Aorta (tissue), 5 donors: Measurements from ENCODE around the gene ZMAT1. TPM values are rescaled to one million over a fixed set of nuclear protein-coding genes. Genes with fewer than 3 reads are reported as not detected.
"Not testable (repeated sequence)": the region's sequence is repeated elsewhere in the genome, so short reads cannot be mapped to it uniquely, and the experiment has no call there.

Source experiments
- ATAC-seq: fragments of 200-7000 bp; cut with Tn5 transposase; one replicate; pipeline ENCODE4 v1.9.1; 2022; ENCODE audit warnings: moderate library complexity; ENCODE audit not compliant: low FRiP score
- DNase-seq, 2 donors: peaks; one replicate each; pipeline ENCODE4 v3.0.0-alpha.2; 2020
- H3K27ac ChIP-seq, 2 donors: one replicate each; pipeline ENCODE4 v1.5.1; 2013; ENCODE audit warnings: low read length in 2 of 2, mild to moderate bottlenecking in 2 of 2, moderate library complexity in 2 of 2, control low read depth in 1 of 2, inconsistent platforms in 1 of 2, low read depth in 1 of 2
- H3K27me3 ChIP-seq, 2 donors: one replicate each; pipeline ENCODE4 v1.6.1; 2013; ENCODE audit warnings: control low read depth in 1 of 2, low read length in 1 of 2, mild to moderate bottlenecking in 1 of 2, moderate library complexity in 1 of 2; ENCODE audit not compliant: insufficient read depth in 2 of 2, control insufficient read depth in 1 of 2
- H3K36me3 ChIP-seq, 2 donors: one replicate each; pipeline ENCODE4 v1.6.1; 2013; ENCODE audit warnings: control low read depth in 1 of 2, low read length in 1 of 2, mild to moderate bottlenecking in 1 of 2; ENCODE audit not compliant: insufficient read depth in 2 of 2, control insufficient read depth in 1 of 2
- H3K4me1 ChIP-seq, 2 donors: one replicate each; pipeline ENCODE4 v1.6.1; 2013; ENCODE audit warnings: low read length in 2 of 2, control low read depth in 1 of 2, mild to moderate bottlenecking in 1 of 2, moderate library complexity in 1 of 2; ENCODE audit not compliant: insufficient read depth in 2 of 2, control insufficient read depth in 1 of 2
- H3K4me3 ChIP-seq, 2 donors: one replicate each; pipeline ENCODE4 v1.5.1; 2013; ENCODE audit warnings: low read length in 2 of 2, control low read depth in 1 of 2, mild to moderate bottlenecking in 1 of 2
- H3K9me3 ChIP-seq: one replicate; pipeline ENCODE4 v1.6.1; 2013; ENCODE audit warnings: mild to moderate bottlenecking, low read length; ENCODE audit not compliant: control insufficient read depth
- WGBS, 2 donors: extraction: QIAGEN DNeasy Blood & Tissue Kit; methylation state at CpG; one replicate each; pipeline ENCODE4 v1.1.7; 2013; 5-methylcytosine and 5-hydroxymethylcytosine counted together
- intact Hi-C, 2 donors: fragments of 100-400 bp; cut with DNase I; formaldehyde crosslinking; loops; one replicate each; pipeline versions ENCODE4 v1.14.2 to v1.15.0; 2022
- long read RNA-seq, 2 donors: library from polyadenylated mRNA; unstranded; transcript quantifications; one replicate each; pipeline ENCODE4 v2.0.0, GENCODE V29; 2020 to 2021
- polyA plus RNA-seq, 2 donors: library from polyadenylated mRNA; stranded (reverse); fragments of 200-250 nt; gene quantifications; one replicate each; pipeline ENCODE4 v1.2.3, GENCODE V29; 2013
- total RNA-seq, 2 donors: library from RNA; stranded (reverse); fragmentation: NEBNext Ultra II Directional; extraction: Animal tissue kit (Norgen Biotek cat#: 25700); gene quantifications; one replicate each; pipeline ENCODE4 v1.2.1, GENCODE V29; 2021
- donor health status: healthy with polysubstance abuse.
- donor health status: Bipolar disorder and iron deficiency.
- donor health status: DM: no; HTN: no; CAD: no.
- donor health status: DM: no; HTN: no; CAD: no.
- donor health status: DM: yes; HTN: yes; CAD: no.

Gene ZMAT1
- total RNA-seq = 10 to 100 TPM in 1 of 2 donors, 1 to 10 TPM in 1; 9.0 to 14.8 TPM
- polyA plus RNA-seq = 10 to 100 TPM in 1 of 2 donors, 1 to 10 TPM in 1; 5.0 to 19.3 TPM
- long read RNA-seq, donor 1, partial matches to known transcripts = 0 of 5 reads
- long read RNA-seq, donor 1, other reads (novel, unspliced or antisense) = 3 of 5 reads
- long read RNA-seq, donor 2, full-length matches to known transcripts = 1 of 4 reads
- long read RNA-seq, donor 2, partial matches to known transcripts = 0 of 4 reads
- long read RNA-seq, donor 2, other reads (novel, unspliced or antisense) = 3 of 4 reads

DNA sequence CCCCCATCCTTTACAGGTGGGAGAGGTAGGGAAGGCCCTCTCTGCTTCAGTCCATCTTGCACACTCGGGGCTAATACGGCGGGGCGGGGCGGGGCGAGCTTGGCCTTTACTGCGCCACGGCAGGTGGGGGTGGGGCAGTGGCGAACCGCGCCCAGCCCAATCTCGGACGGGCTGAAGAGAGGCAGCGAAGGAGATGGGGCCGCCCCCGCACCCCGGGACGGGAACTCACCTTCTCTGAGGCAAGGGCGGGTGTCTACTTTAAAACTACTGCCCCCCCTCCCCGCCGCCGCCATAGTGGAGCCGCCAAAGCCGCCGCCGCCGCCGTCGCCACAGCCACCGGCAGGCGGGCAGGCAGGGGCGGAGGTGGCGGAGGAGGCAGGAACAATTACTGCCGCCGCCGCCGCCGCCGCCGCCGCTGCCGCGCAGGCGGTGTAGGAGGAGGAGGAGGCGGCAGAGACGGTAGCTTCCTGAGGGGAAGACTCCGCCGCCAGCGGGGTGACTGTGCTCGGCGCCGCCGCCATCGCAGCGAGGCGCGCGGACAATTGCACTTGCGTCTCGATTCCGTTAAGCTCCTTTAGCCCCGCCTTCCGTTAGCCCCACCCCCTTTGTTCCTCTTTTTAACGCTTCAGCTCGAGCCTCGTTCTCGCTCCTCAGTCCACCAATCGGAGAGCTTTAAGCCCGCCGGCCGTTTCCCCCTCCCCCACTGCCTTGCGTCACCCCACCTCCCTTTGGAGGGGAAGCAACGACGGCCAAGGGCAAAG lies at the start of gene ZMAT1:
Gene ZMAT1, minus strand, starts transcription at position 540 of the 761 bp plus-strand sequence. Its CDS starts 19 bp downstream, at position 521.
- intact Hi-C loops = loop anchor here in 1 of 2 donors (10.0 kb wide), 1 partner anchor 723 kb away; the partner anchor contains the start of gene GPRASP1
- peak; percentile 96 for ATAC-seq
- H3K4me3 ChIP-seq = peak within 1 kb of the TSS; percentile 28 to 56
- H3K9me3 ChIP-seq = no peaks in the 10 kb centered on the region
- H3K27ac ChIP-seq = peak within 1 kb of the TSS; percentile 79 to 85
- no peaks in the 10 kb centered on the region for H3K27me3 ChIP-seq
- DNase-seq = peak; percentile 98
- no peaks in the 10 kb centered on the region for H3K36me3 ChIP-seq
- WGBS, 2 donors = 1 to 36% methylated on average over 72 to 74 of the region's 74 CpGs
- no peaks in the 10 kb centered on the region for H3K4me1 ChIP-seq

- H3K4me1 ChIP-seq = no peaks in the 10 kb centered on the region
- H3K27ac ChIP-seq = no peak overlapping the region
- ATAC-seq (no peak), DNase-seq (no peak)
- H3K9me3 ChIP-seq = no peaks in the 10 kb centered on the region
- H3K27me3 ChIP-seq = no peaks in the 10 kb centered on the region
- intact Hi-C loops = no loop called here
- H3K4me3 ChIP-seq = no peak overlapping the region
- H3K36me3 ChIP-seq = no peaks in the 10 kb centered on the region
These were observed 45.3 kb upstream of the ZMAT1 start for GRCh38 chrX:101977106-101977505.

- ATAC-seq = no peak
- H3K4me3 ChIP-seq = no peak overlapping the region
These were observed 41.2 kb upstream of the ZMAT1 start for GRCh38 chrX:101973066-101973465.

GRCh38 chrX:101964923-101965539 lies 33.2 kb upstream of the ZMAT1 start:
- DNase-seq, H3K4me3 ChIP-seq, ATAC-seq, H3K27me3 ChIP-seq, H3K4me1 ChIP-seq, H3K9me3 ChIP-seq, intact Hi-C loops, H3K36me3 ChIP-seq, H3K27ac ChIP-seq: not testable (repeated sequence)
- WGBS, 2 donors = 46 to 54% methylated on average over 2 of the region's 2 CpGs

More at GRCh38 chrX:101973066-101973465, 41.2 kb upstream of the ZMAT1 start:
- H3K36me3 ChIP-seq = no peaks in the 10 kb centered on the region
- no peaks in the 10 kb centered on the region for H3K9me3 ChIP-seq
- H3K27ac ChIP-seq = no peak overlapping the region
- no peaks in the 10 kb centered on the region for H3K27me3 ChIP-seq
- no peak for DNase-seq
- no peaks in the 10 kb centered on the region for H3K4me1 ChIP-seq
- intact Hi-C loops = no loop called here

DNA sequence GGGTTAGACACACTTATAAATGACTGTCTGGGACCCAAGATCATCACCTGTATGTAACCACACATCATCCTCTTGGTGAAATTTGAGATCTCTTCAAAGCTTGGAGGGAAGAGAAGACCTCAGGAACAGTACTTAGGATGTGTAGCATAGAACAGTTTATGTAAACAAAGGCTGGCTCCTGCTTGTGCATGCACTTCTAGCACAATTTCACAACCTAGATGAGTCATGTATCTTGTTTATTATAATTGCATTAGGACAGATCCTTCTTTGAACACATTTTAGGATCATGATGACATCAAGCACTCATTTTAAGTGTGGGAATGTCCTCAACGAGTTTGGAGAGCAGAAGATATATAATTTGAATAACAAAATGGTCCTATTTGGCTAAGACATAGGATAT lies 26.3 kb upstream of the ZMAT1 start:
- Histone ChIP-seq H3K27me3 (no peaks in the 10 kb centered on the region), H3K9me3 (no peaks in the 10 kb centered on the region), H3K4me3 (no peak overlapping the region), H3K36me3 (no peaks in the 10 kb centered on the region), H3K27ac (no peak overlapping the region), H3K4me1 (no peaks in the 10 kb centered on the region)
- DNase-seq (no peak), ATAC-seq (no peak)
- WGBS, 2 donors = 15 to 33% methylated on average over 1 of the region's 1 CpG
- intact Hi-C loops = no loop called here

DNA sequence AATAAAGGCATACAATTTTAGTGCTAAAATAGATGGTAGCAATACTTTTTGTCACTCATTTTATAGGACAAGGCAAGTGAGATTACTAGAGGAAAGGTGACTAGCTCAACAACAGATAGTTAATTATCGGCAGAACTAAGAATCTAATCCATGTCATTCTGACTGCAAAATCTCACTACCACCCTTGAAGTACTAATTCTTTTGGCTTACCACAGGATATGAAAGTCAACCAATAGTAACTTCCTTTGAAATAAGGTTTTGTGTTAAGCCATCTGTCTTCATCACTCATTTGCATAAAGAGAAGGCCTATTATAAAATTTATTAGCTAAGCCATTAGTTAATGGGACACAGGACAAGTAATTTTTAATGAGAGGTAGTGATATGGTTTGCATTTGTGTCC lies 25.3 kb upstream of the ZMAT1 start:
- Histone ChIP-seq H3K36me3 (no peaks in the 10 kb centered on the region), H3K4me1 (no peaks in the 10 kb centered on the region), H3K27me3 (no peaks in the 10 kb centered on the region), H3K27ac (no peak overlapping the region), H3K4me3 (no peak overlapping the region), H3K9me3 (no peaks in the 10 kb centered on the region)
- intact Hi-C loops = no loop called here
- 83 to 93% methylated on average over 1 of the region's 1 CpG for WGBS, 2 donors
- DNase-seq = no peak
- ATAC-seq = no peak

- Histone ChIP-seq H3K9me3 (no peaks in the 10 kb centered on the region), H3K36me3 (no peaks in the 10 kb centered on the region), H3K27me3 (no peaks in the 10 kb centered on the region), H3K4me3 (no peak overlapping the region), H3K27ac (no peak overlapping the region), H3K4me1 (no peaks in the 10 kb centered on the region)
- ATAC-seq (no peak), DNase-seq (no peak)
- intact Hi-C loops = no loop called here
- 55 to 64% methylated on average over 2 of the region's 2 CpGs for WGBS, 2 donors
These were observed 24.7 kb upstream of the ZMAT1 start for GRCh38 chrX:101956556-101956955.

GRCh38 chrX:101950581-101950980 lies 18.8 kb upstream of the ZMAT1 start:
- H3K4me3 ChIP-seq = no peak overlapping the region
- no peaks in the 10 kb centered on the region for H3K36me3 ChIP-seq
- DNase-seq (no peak), ATAC-seq (no peak)
- 71 to 77% methylated on average over 6 of the region's 6 CpGs for WGBS, 2 donors
- intact Hi-C loops = no loop called here
- H3K27me3 ChIP-seq = no peaks in the 10 kb centered on the region
- no peak overlapping the region for H3K27ac ChIP-seq
- no peaks in the 10 kb centered on the region for H3K4me1 ChIP-seq
- no peaks in the 10 kb centered on the region for H3K9me3 ChIP-seq
